DND-41 (cell line): ENCODE measurements around the gene RAPGEF2.

Experiments
- ATAC-seq: fragments of 200-7000 bp; cut with Tn5 transposase; 3 replicates; pipeline ENCODE4 v1.9.1; 2021; ENCODE audit warnings: low read depth; ENCODE audit not compliant: insufficient read depth
- DNase-seq: peaks from one replicate; pipeline ENCODE4 v3.0.0-alpha.2; 2020
- H2AFZ ChIP-seq: 2 replicates; pipeline ENCODE4 v1.6.0; 2012; ENCODE audit warnings: low read depth, low read length
- H3K27ac ChIP-seq: 2 replicates; pipeline ENCODE4 v1.5.1; 2012; ENCODE audit warnings: low read length, inconsistent platforms
- H3K27me3 ChIP-seq: fragments of 200-600 bp; sonication (generic); 2 replicates; pipeline ENCODE4 v1.6.0; 2012; ENCODE audit warnings: low read length, mild to moderate bottlenecking, inconsistent platforms; ENCODE audit not compliant: insufficient read depth, poor library complexity
- H3K36me3 ChIP-seq: 2 replicates; pipeline ENCODE4 v1.5.1; 2012; ENCODE audit warnings: low read length, inconsistent platforms; ENCODE audit not compliant: insufficient read depth
- H3K4me1 ChIP-seq: 2 replicates; pipeline ENCODE4 v1.5.1; 2012; ENCODE audit warnings: mild to moderate bottlenecking, low read length; ENCODE audit not compliant: insufficient read depth
- H3K4me2 ChIP-seq: 2 replicates; pipeline ENCODE4 v1.6.0; 2012; ENCODE audit warnings: mild to moderate bottlenecking, moderate library complexity, low read length, inconsistent platforms; ENCODE audit not compliant: insufficient read depth
- H3K4me3 ChIP-seq, 2 experiments: fragments of 200-600 bp in 1 of 2; shearing (Covaris generic) in 1 of 2; 2 replicates each; pipeline ENCODE4 v1.5.1; 2012 to 2016; ENCODE audit warnings: inconsistent platforms in 2 of 2, low read length in 2 of 2, mild to moderate bottlenecking in 2 of 2, low read depth in 1 of 2, moderate library complexity in 1 of 2
- H3K79me2 ChIP-seq: 2 replicates; pipeline ENCODE4 v1.6.0; 2012; ENCODE audit warnings: low read length, inconsistent platforms; ENCODE audit not compliant: insufficient read depth
- H3K9ac ChIP-seq: 2 replicates; pipeline ENCODE4 v1.6.0; 2012; ENCODE audit warnings: low read depth, mild to moderate bottlenecking, inconsistent platforms, low read length, moderate library complexity
- H3K9me3 ChIP-seq: 2 replicates; pipeline ENCODE4 v1.5.1; 2012; ENCODE audit warnings: low read length, moderate library complexity, mild to moderate bottlenecking, inconsistent platforms; ENCODE audit not compliant: insufficient read depth, severe bottlenecking
- H4K20me1 ChIP-seq: 2 replicates; pipeline ENCODE4 v1.6.0; 2012; ENCODE audit warnings: low read length; ENCODE audit not compliant: insufficient read depth
- EZH2 ChIP-seq: IDR thresholded peaks from 3 replicates; pipeline ENCODE4 v1.6.1; 2012; ENCODE audit warnings: borderline replicate concordance, low read depth, mild to moderate bottlenecking, moderate library complexity, low read length, inconsistent platforms; ENCODE audit not compliant: severe bottlenecking
- TF ChIP-seq, protein P1 (sequence below): IDR thresholded peaks from 2 replicates; pipeline ENCODE4 v1.5.1; 2012; ENCODE audit warnings: borderline replicate concordance, low read length, moderate library complexity, mild to moderate bottlenecking; ENCODE audit not compliant: poor library complexity, severe bottlenecking; ENCODE audit errors: extremely low read depth

Gene RAPGEF2

GRCh38 chr4:159389756-159390155 lies 286.9 kb downstream of the RAPGEF2 start:
- Histone ChIP-seq H3K9ac (no peak overlapping the region), H3K36me3 (no peaks in the 10 kb centered on the region), H3K4me2 (no peak overlapping the region), H3K4me1 (no peaks in the 10 kb centered on the region), H3K27ac (no peak overlapping the region), H4K20me1 (no peaks in the 10 kb centered on the region), H2AFZ (no peak overlapping the region), H3K4me3 (no peak overlapping the region), H3K27me3 (no peaks in the 10 kb centered on the region), H3K79me2 (no peaks in the 10 kb centered on the region), H3K9me3 (no peaks in the 10 kb centered on the region)
- TF ChIP-seq EZH2, result no peak
- TF ChIP-seq, protein P1, sequence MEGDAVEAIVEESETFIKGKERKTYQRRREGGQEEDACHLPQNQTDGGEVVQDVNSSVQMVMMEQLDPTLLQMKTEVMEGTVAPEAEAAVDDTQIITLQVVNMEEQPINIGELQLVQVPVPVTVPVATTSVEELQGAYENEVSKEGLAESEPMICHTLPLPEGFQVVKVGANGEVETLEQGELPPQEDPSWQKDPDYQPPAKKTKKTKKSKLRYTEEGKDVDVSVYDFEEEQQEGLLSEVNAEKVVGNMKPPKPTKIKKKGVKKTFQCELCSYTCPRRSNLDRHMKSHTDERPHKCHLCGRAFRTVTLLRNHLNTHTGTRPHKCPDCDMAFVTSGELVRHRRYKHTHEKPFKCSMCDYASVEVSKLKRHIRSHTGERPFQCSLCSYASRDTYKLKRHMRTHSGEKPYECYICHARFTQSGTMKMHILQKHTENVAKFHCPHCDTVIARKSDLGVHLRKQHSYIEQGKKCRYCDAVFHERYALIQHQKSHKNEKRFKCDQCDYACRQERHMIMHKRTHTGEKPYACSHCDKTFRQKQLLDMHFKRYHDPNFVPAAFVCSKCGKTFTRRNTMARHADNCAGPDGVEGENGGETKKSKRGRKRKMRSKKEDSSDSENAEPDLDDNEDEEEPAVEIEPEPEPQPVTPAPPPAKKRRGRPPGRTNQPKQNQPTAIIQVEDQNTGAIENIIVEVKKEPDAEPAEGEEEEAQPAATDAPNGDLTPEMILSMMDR, result no peak
- DNase-seq (no peak), ATAC-seq (no peak)

DNA sequence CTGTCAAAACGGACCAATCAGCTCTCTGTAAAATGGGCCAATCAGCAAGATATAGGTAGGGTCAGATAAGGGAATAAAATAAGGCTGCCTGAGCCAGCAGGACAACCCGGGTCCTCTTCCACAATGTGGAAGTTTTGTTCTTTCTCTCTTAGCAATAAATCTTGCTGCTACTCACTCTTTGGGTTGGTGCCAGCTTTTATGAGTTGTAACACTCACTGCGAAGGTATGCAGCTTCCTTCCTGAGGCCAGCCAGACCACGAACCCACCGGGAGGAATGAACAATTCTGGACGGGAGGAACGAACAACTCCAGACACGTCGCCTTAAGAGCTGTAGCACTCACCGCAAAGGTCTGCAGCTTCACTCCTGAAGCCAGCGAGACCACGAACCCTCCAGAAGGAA lies 287.8 kb downstream of the RAPGEF2 start:
- no peaks in the 10 kb centered on the region for H3K9me3 ChIP-seq
- H3K9ac ChIP-seq, result no peak overlapping the region
- TF ChIP-seq EZH2, result no peak
- TF ChIP-seq, protein P1, result no peak
- H3K4me3 ChIP-seq, result no peak overlapping the region
- H3K36me3 ChIP-seq, result no peaks in the 10 kb centered on the region
- no peak overlapping the region for H3K27ac ChIP-seq
- H4K20me1 ChIP-seq, result no peaks in the 10 kb centered on the region
- no peak overlapping the region for H3K4me2 ChIP-seq
- no peak for DNase-seq
- ATAC-seq, result no peak
- H2AFZ ChIP-seq, result no peak overlapping the region
- no peaks in the 10 kb centered on the region for H3K27me3 ChIP-seq
- H3K79me2 ChIP-seq, result no peaks in the 10 kb centered on the region
- H3K4me1 ChIP-seq, result no peaks in the 10 kb centered on the region

- H3K79me2 ChIP-seq, result no peaks in the 10 kb centered on the region
- no peaks in the 10 kb centered on the region for H3K9me3 ChIP-seq
- no peak overlapping the region for H3K4me3 ChIP-seq
- H3K27me3 ChIP-seq, result no peaks in the 10 kb centered on the region
- H2AFZ ChIP-seq, result no peak overlapping the region
- H3K27ac ChIP-seq, result no peak overlapping the region
- H3K36me3 ChIP-seq, result no peaks in the 10 kb centered on the region
- H3K4me1 ChIP-seq, result no peaks in the 10 kb centered on the region
- TF ChIP-seq, protein P1, result no peak
- no peak for TF ChIP-seq EZH2
- H4K20me1 ChIP-seq, result no peaks in the 10 kb centered on the region
- no peak overlapping the region for H3K9ac ChIP-seq
- DNase-seq, result no peak
- ATAC-seq, result no peak
- H3K4me2 ChIP-seq, result no peak overlapping the region
Observed at GRCh38 chr4:159395693-159396092, 292.8 kb downstream of the RAPGEF2 start.

- Histone ChIP-seq H3K9ac (no peak overlapping the region), H3K4me2 (no peak overlapping the region), H3K4me3 (no peak overlapping the region), H3K9me3 (no peaks in the 10 kb centered on the region), H3K4me1 (no peaks in the 10 kb centered on the region), H3K79me2 (no peaks in the 10 kb centered on the region), H3K36me3 (no peaks in the 10 kb centered on the region), H3K27ac (no peak overlapping the region), H2AFZ (no peak overlapping the region), H3K27me3 (no peaks in the 10 kb centered on the region), H4K20me1 (no peaks in the 10 kb centered on the region)
- ATAC-seq (no peak), DNase-seq (no peak)
- no peak for TF ChIP-seq EZH2
- TF ChIP-seq, protein P1, result no peak
Observed at GRCh38 chr4:159396151-159396550, 293.3 kb downstream of the RAPGEF2 start.
